K562 (cell line): ENCODE data around the gene SDHC. TPM values are rescaled to one million over a fixed set of nuclear protein-coding genes. Genes with fewer than 3 reads are reported as not detected.

Experiments
- AFF4 ChIP-seq: sonication (generic); formaldehyde crosslinking; IDR thresholded peaks from 2 replicates; pipeline ENCODE4 v1.8.0; 2023; ENCODE audit warnings: mild to moderate bottlenecking, missing genetic modification reagents
- ARID1B ChIP-seq: fragments of 450-650 bp; IDR thresholded peaks from 2 replicates; pipeline ENCODE4 v1.6.1; 2016; ENCODE audit warnings: antibody characterized with exemption, mild to moderate bottlenecking, inconsistent platforms
- BRCA1 ChIP-seq, 2 experiments: fragments of 450-650 bp in 1 of 2; sonication (generic) in 1 of 2; formaldehyde crosslinking in 1 of 2; IDR thresholded peaks; 2 replicates each; pipeline versions ENCODE4 v1.5.0 to v1.6.1; 2017 to 2020; ENCODE audit warnings: mild to moderate bottlenecking in 1 of 2, missing genetic modification reagents in 1 of 2
- CBX5 ChIP-seq: IDR thresholded peaks from 2 replicates; pipeline ENCODE4 v1.6.1; 2014; ENCODE audit warnings: low read depth, borderline replicate concordance
- CHD1 ChIP-seq: fragments of 200-600 bp; sonication (generic); IDR thresholded peaks from one replicate; pipeline ENCODE4 v1.6.1; 2012; ENCODE audit warnings: mild to moderate bottlenecking, moderate library complexity, low read length, inconsistent platforms
- HMG20B ChIP-seq: fragments of 250-450 bp; sonication (Bioruptor Pico); IDR thresholded peaks from 2 replicates; pipeline ENCODE4 v1.5.0; 2021; ENCODE audit warnings: mild to moderate bottlenecking
- IRF2 ChIP-seq: sonication (generic); formaldehyde crosslinking; IDR thresholded peaks from 2 replicates; pipeline ENCODE4 v1.8.1; 2022; ENCODE audit warnings: mild to moderate bottlenecking, missing genetic modification reagents
- IRF9 ChIP-seq: fragments of 450-650 bp; IDR thresholded peaks from 2 replicates; pipeline ENCODE4 v1.6.1; 2016; ENCODE audit warnings: missing biosample characterization, missing genetic modification characterization
- MTF1 ChIP-seq: fragments of 250-450 bp; sonication (Bioruptor Pico); IDR thresholded peaks from 2 replicates; pipeline ENCODE4 v1.9.0; 2021; ENCODE audit warnings: moderate library complexity, mild to moderate bottlenecking, inconsistent platforms, borderline replicate concordance
- NFRKB ChIP-seq: fragments of 450-650 bp; IDR thresholded peaks from 2 replicates; pipeline ENCODE4 v1.6.1; 2016; ENCODE audit warnings: low read depth
- NFXL1 ChIP-seq: fragments of 450-650 bp; formaldehyde crosslinking; IDR thresholded peaks from 2 replicates; pipeline ENCODE4 v1.4.0; 2021; ENCODE audit warnings: mild to moderate bottlenecking
- PCBP2 ChIP-seq: fragments of 200-400 bp; formaldehyde crosslinking; IDR thresholded peaks from 2 replicates; pipeline ENCODE4 v1.6.1; 2018; ENCODE audit warnings: low read length, low read depth, mild to moderate bottlenecking, moderate library complexity; ENCODE audit not compliant: poor library complexity, severe bottlenecking
- STAT5A ChIP-seq: IDR thresholded peaks from 2 replicates; pipeline ENCODE4 v1.6.1; 2012; ENCODE audit warnings: low read length, inconsistent platforms, borderline replicate concordance
- TAL1 ChIP-seq: fragments of 450-650 bp; IDR thresholded peaks from 2 replicates; pipeline ENCODE4 v1.6.1; 2016; ENCODE audit warnings: mild to moderate bottlenecking
- THAP7 ChIP-seq: fragments of 250-450 bp; sonication (Bioruptor Pico); IDR thresholded peaks from 2 replicates; pipeline ENCODE4 v1.5.0; 2021
- ZEB2 ChIP-seq: fragments of 450-650 bp; IDR thresholded peaks from 2 replicates; pipeline ENCODE4 v1.6.1; 2016
- ZNF217 ChIP-seq: sonication (generic); formaldehyde crosslinking; IDR thresholded peaks from 2 replicates; pipeline ENCODE4 v1.8.0; 2022; ENCODE audit warnings: mild to moderate bottlenecking, missing genetic modification reagents
- ZNF57 ChIP-seq: fragments of 450-650 bp; formaldehyde crosslinking; IDR thresholded peaks from 2 replicates; pipeline ENCODE4 v1.4.0; 2020; ENCODE audit warnings: mild to moderate bottlenecking, moderate library complexity
- polyA plus RNA-seq, 8 experiments: library from polyadenylated mRNA; depleted of rRNA in 4 of 8; stranded (reverse) in 5 of 8; unstranded in 3 of 8; fragments of >200 nt; fragmentation: Nextera tagmentation in 2 of 8; fragmentation: Illumina TruSeq in 1 of 8; extraction: Ambion mirVana in 2 of 8; extraction: Trizol in 1 of 8; gene quantifications; 2 replicates each; pipeline versions ENCODE4 v1.2.1 to v1.2.3, GENCODE V29; 2011 to 2014; ENCODE audit warnings: inconsistent platforms in 1 of 8, missing spikeins in 1 of 8
- total RNA-seq, 7 experiments: library from RNA; depleted of rRNA in 6 of 7; stranded (reverse); fragments of >200 nt in 6 of 7; fragmentation: Illumina TruSeq in 2 of 7; extraction: Trizol in 2 of 7; gene quantifications; 2 replicates each; pipeline versions ENCODE4 v1.2.1 to v1.2.3, GENCODE V29; 2011 to 2021; ENCODE audit warnings: low replicate concordance in 1 of 7
- TF ChIP-seq, protein P1 (sequence below): fragments of 450-650 bp; IDR thresholded peaks from 2 replicates; pipeline ENCODE4 v1.6.1; 2017; ENCODE audit warnings: antibody characterized with exemption
- TF ChIP-seq, protein P2 (sequence below): fragments of 250-450 bp; sonication (Bioruptor Pico); IDR thresholded peaks from 2 replicates; pipeline ENCODE4 v1.5.0; 2020; ENCODE audit warnings: mild to moderate bottlenecking

The SDHC gene
- total and polyA plus RNA-seq, 9 of the 15 experiments (the other 6 are each of a cell fraction or from before 2014, with no cell fraction given): 7.7 to 309 (median 174) TPM

GRCh38 chr1:161307230-161307768 lies 6.9 kb upstream of the SDHC start (continued):
- no peak for TF ChIP-seq AFF4 (CRISPR knock-in tag)
- TF ChIP-seq IRF9 (tag): no peak
- TF ChIP-seq, protein P1, sequence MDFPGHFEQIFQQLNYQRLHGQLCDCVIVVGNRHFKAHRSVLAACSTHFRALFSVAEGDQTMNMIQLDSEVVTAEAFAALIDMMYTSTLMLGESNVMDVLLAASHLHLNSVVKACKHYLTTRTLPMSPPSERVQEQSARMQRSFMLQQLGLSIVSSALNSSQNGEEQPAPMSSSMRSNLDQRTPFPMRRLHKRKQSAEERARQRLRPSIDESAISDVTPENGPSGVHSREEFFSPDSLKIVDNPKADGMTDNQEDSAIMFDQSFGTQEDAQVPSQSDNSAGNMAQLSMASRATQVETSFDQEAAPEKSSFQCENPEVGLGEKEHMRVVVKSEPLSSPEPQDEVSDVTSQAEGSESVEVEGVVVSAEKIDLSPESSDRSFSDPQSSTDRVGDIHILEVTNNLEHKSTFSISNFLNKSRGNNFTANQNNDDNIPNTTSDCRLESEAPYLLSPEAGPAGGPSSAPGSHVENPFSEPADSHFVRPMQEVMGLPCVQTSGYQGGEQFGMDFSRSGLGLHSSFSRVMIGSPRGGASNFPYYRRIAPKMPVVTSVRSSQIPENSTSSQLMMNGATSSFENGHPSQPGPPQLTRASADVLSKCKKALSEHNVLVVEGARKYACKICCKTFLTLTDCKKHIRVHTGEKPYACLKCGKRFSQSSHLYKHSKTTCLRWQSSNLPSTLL: no peak
- TF ChIP-seq ZEB2: 0 out of 2 replicates have a peak, but pooled peaks have one; percentile 31
- TF ChIP-seq THAP7 (CRISPR knock-in tag): no peak
- TF ChIP-seq IRF2 (CRISPR knock-in tag): no peak
- TF ChIP-seq STAT5A: no peak
- TF ChIP-seq HMG20B: no peak
- TF ChIP-seq PCBP2: no peak
- TF ChIP-seq ZNF217 (CRISPR knock-in tag): no peak
- TF ChIP-seq ZNF57 (CRISPR knock-in tag): no peak
- TF ChIP-seq CBX5: no peak
- peak; percentile 31; the same call in 1 of the 2 replicates for TF ChIP-seq NFRKB
- no peak for TF ChIP-seq BRCA1 (IDR thresholded peaks at IDR 0.05)
- no peak for TF ChIP-seq BRCA1 (CRISPR knock-in tag; IDR thresholded peaks at IDR 0.05)
- TF ChIP-seq CHD1: no peak
- TF ChIP-seq, protein P2, sequence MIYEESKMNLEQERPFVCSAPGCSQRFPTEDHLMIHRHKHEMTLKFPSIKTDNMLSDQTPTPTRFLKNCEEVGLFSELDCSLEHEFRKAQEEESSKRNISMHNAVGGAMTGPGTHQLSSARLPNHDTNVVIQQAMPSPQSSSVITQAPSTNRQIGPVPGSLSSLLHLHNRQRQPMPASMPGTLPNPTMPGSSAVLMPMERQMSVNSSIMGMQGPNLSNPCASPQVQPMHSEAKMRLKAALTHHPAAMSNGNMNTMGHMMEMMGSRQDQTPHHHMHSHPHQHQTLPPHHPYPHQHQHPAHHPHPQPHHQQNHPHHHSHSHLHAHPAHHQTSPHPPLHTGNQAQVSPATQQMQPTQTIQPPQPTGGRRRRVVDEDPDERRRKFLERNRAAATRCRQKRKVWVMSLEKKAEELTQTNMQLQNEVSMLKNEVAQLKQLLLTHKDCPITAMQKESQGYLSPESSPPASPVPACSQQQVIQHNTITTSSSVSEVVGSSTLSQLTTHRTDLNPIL (CRISPR knock-in tag): no peak
- TF ChIP-seq MTF1: no peak
- peak; percentile 70 for TF ChIP-seq ARID1B
- no peak for TF ChIP-seq NFXL1 (CRISPR knock-in tag)
- no peak for TF ChIP-seq TAL1
